Measurements from ENCODE around the gene CPSF7. TPM values are rescaled to one million over a fixed set of nuclear protein-coding genes. Genes with fewer than 3 reads are reported as not detected.

The CPSF7 gene
- total and polyA plus RNA-seq, 4 donors, result 12.5 to 23.7 (median 22.2) TPM

- peaks cover 2 to 24% (median 16%) of the 10 kb centered on the region in 4 donors for H3K4me1 ChIP-seq (ENCODE audit: control insufficient read depth in 4 of 4, insufficient read depth in 4 of 4, low read length in 3 of 4)
- 3% methylated on average over 22 of the region's 22 CpGs for WGBS
- peaks cover 2 to 13% (median 9%) of the 10 kb centered on the region in 4 donors for H3K36me3 ChIP-seq (ENCODE audit: control insufficient read depth in 4 of 4, insufficient read depth in 3 of 4, low read depth in 1 of 4, low read length in 3 of 4)
- H3K27ac ChIP-seq (ENCODE audit: low read depth in 1 of 2, low read length in 2 of 2), result peak overlapping the region; percentile 98
- TF ChIP-seq RXRA (IDR thresholded peaks at IDR 0.05), result no peak
- no peak for TF ChIP-seq FOXA2 (IDR thresholded peaks at IDR 0.05)
- TF ChIP-seq FOXA1 (IDR thresholded peaks at IDR 0.05), result no peak
- no peak for TF ChIP-seq RAD21 (IDR thresholded peaks at IDR 0.05)
- TF ChIP-seq NR2F2 (IDR thresholded peaks at IDR 0.05), result no peak
- TF ChIP-seq REST (IDR thresholded peaks at IDR 0.05), result no peak
- TF ChIP-seq MAX (IDR thresholded peaks at IDR 0.05), result no peak
- TF ChIP-seq ZBTB33 (IDR thresholded peaks at IDR 0.05), result no peak
- TF ChIP-seq, protein P1, sequence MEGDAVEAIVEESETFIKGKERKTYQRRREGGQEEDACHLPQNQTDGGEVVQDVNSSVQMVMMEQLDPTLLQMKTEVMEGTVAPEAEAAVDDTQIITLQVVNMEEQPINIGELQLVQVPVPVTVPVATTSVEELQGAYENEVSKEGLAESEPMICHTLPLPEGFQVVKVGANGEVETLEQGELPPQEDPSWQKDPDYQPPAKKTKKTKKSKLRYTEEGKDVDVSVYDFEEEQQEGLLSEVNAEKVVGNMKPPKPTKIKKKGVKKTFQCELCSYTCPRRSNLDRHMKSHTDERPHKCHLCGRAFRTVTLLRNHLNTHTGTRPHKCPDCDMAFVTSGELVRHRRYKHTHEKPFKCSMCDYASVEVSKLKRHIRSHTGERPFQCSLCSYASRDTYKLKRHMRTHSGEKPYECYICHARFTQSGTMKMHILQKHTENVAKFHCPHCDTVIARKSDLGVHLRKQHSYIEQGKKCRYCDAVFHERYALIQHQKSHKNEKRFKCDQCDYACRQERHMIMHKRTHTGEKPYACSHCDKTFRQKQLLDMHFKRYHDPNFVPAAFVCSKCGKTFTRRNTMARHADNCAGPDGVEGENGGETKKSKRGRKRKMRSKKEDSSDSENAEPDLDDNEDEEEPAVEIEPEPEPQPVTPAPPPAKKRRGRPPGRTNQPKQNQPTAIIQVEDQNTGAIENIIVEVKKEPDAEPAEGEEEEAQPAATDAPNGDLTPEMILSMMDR (IDR thresholded peaks at IDR 0.05; ENCODE audit: low read depth, low read length, missing input control), result no peak
- no peak for TF ChIP-seq HNF4A (conservative IDR thresholded peaks at IDR 0.05)
- no peak for TF ChIP-seq EGR1 (IDR thresholded peaks at IDR 0.05; ENCODE audit: low read depth in 2 of 2)
- no peak for TF ChIP-seq HNF4G (IDR thresholded peaks at IDR 0.05)
- TF ChIP-seq, protein P2, sequence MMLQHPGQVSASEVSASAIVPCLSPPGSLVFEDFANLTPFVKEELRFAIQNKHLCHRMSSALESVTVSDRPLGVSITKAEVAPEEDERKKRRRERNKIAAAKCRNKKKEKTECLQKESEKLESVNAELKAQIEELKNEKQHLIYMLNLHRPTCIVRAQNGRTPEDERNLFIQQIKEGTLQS (IDR thresholded peaks at IDR 0.05), result no peak
- TF ChIP-seq TAF1 (conservative IDR thresholded peaks at IDR 0.05), result no peak
- no peak for TF ChIP-seq GABPA (IDR thresholded peaks at IDR 0.05 in 1 of 2, conservative IDR thresholded peaks at IDR 0.05 in 1 of 2)
- TF ChIP-seq SP1 (IDR thresholded peaks at IDR 0.05), result no peak
- TF ChIP-seq YY1 (IDR thresholded peaks at IDR 0.05), result no peak
- H3K9me3 ChIP-seq (ENCODE audit: control insufficient read depth in 4 of 4, low read length in 3 of 4), result no peaks in the 10 kb centered on the region
- H3K4me3 ChIP-seq (ENCODE audit: low read depth in 1 of 3, low read length in 3 of 3), result peak overlapping the region; percentile 82 to 92 (median 86)
- peak overlapping the region; percentile 88 to 89 for H3K9ac ChIP-seq (ENCODE audit: low read depth in 1 of 2, low read length in 2 of 2)
- no peak for DNase-seq (ENCODE audit: low spot score)
- H3K27me3 ChIP-seq (ENCODE audit: control insufficient read depth in 4 of 4, insufficient read depth in 4 of 4, low read length in 3 of 4), result no peaks in the 10 kb centered on the region
Measured at GRCh38 chr11:61361237-61361740, 68.5 kb downstream of the CPSF7 start.

All from liver (tissue), 9 donors.